ENCODE data around the gene SLC37A1.
A peak's percentile ranks its signal among the peaks of the same experiment; 100 is the strongest.

Gene SLC37A1

DNA sequence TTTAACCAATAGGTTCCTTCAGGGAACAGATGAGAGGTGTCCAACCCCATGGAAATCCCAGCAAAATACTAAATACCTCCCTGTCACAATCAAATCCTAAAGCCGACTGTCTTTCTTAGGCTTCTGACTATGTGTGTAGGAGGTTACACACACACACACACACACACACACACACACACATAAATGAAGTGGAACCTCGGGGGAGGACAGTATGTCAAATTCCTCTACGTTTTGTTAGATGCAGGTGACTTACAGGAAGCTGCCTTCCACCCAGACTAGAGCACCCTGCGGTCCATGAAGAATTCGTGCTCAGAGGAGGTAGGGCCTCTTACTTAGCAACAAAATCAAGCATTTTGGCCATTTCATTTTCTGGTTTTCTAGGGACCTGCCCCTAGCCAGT, 34.1 kb upstream of the SLC37A1 start:
- DNase-seq: no peak

GRCh38 chr21:42480736-42481135, 32.9 kb upstream of the SLC37A1 start:
- DNase-seq: no peak

GRCh38 chr21:42481169-42481568, 32.5 kb upstream of the SLC37A1 start:
- no peak for DNase-seq

- no peak for DNase-seq
Measured at GRCh38 chr21:42484966-42485365, 28.7 kb upstream of the SLC37A1 start.

DNA sequence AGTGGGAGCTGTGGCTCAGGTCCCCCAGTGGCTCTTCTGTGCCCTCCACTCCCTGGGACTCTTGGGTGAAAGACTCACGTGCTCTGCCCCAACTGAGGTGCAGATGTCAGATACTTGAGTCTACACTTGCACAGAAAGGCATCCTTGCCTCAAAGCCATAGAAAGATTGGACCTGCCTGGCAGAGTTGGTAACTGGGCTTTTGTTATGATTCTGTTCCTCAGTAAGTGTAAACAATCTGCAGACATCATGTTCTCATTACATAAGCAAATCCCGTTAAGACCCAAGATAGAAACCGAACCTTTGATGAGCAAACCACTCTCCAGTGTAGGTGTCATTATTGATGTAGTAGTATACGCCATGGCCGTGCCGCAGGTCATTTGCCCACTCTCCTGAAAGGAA, 27.6 kb upstream of the SLC37A1 start:
- DNase-seq: no peak

- DNase-seq: peak in 1 of 2 experiments; percentile 24
Measured at GRCh38 chr21:42486531-42486930, 27.1 kb upstream of the SLC37A1 start.

DNA sequence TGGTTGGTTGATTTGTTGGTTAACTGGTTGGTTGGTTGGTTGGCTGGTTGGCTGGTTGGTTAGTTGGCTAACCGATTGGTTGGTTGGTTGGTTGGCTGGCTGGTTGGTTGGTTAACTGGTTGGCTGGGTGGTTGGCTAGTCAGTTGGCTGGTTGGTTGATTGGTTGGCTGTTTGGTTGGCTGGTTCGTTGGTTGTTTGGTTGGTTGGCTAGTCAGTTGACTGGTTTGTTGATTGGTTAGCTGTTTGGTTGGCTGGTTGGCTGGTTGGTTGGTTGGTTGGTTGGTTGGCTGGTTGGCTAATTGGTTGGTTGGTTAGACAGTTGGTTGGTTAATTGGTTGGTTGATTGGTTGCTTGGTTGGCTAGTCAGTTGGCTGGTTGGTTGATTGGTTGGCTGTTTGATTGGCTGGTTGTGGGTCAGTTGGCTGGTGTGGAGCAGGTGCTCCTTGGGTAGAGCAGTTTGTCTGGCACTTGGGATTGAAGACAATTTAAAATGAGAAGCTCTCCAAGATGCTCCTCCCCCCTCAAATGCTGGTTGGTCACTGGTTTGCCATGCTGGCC, 24.6 kb upstream of the SLC37A1 start:
- DNase-seq: no peak

GRCh38 chr21:42489991-42490390, 23.7 kb upstream of the SLC37A1 start:
- DNase-seq: no peak

GRCh38 chr21:42490720-42491119, 22.9 kb upstream of the SLC37A1 start:
- DNase-seq: no peak

- DNase-seq: no peak
Measured at GRCh38 chr21:42491328-42491727, 22.3 kb upstream of the SLC37A1 start.

DNA sequence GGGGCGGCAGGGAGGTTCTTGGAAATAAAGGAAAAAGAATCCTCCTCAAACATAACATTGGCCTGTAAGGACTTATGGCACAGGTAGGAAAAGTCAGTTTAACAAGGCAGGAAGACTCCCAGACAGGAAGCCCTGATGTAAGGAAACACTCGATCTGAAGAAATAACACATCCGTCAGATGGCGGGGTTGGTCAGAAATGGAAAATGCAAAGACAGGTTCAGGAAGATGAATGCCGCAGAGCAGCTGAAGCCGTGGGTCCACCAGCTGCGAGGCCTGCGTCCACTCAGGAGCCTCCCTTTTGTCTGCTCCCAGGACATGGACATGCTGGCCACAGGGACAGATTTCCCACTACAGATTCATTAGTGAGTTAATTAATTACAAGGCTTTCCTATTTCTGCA, 21.5 kb upstream of the SLC37A1 start:
- DNase-seq: no peak

DNA sequence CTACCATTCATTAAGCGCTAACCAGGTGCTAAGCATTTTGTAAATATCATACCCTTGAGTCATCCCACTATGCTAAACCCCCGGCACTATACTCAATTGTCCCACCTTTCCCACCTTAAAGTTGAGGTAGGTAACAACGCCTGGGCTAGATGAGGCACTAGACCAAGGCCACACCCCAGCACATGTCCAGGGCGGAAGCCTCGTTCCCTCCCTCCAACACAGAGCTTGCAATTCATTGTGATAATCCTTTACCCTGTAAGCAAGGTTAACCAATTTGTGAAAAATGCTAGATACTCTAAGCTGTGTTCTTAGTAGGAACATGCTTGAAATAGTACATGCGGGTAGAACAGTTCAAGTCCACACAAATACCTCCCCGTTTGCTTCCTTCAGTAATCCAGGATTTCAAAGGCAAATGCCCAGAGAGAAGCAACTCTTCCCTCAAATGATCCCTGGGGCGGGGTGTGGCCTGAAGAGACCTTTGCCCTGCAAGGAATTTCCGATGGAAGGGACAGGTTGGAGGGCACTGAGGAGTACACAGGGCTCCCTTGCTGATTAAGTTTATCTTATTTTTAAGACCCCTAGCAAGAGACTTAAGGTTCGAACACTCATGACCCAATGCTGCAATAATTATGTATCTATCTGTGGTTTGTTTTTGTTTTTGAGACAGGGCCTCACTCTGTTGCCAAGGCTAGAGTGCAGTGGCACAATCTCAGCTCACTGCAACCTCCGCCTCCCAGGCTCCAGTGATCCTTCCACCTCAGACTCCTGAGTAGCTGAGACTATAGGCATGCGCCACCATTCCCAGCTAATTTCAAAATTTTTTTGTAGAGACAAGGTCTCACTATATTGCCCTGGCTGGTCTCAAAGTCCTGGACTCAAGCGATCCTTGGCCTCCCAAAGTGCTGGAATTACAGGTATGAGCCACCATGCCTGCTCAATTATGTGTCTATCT, 20.3 kb upstream of the SLC37A1 start:
- no peak for DNase-seq

- no peak for DNase-seq
Measured at GRCh38 chr21:42495027-42495426, 18.6 kb upstream of the SLC37A1 start.

DNA sequence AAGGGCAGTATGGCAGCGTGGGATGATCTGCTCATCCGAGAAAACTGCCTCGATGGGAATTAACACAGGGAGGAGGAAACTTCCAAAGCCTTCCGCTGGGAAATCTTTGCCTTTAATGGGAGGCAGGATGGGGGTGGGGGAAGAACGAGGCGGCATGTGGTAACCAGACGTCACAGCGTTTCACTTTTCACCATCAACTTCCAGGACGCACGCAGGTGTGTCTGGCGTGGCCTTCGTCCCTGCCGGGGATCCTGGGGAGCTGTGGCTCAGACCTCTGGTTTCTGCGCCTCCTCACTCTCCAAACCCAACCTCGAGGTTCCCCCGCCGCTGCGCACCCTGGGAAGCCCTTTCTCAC, 17.9 kb upstream of the SLC37A1 start:
- peak in 1 of 2 experiments; percentile 46 for DNase-seq

DNA sequence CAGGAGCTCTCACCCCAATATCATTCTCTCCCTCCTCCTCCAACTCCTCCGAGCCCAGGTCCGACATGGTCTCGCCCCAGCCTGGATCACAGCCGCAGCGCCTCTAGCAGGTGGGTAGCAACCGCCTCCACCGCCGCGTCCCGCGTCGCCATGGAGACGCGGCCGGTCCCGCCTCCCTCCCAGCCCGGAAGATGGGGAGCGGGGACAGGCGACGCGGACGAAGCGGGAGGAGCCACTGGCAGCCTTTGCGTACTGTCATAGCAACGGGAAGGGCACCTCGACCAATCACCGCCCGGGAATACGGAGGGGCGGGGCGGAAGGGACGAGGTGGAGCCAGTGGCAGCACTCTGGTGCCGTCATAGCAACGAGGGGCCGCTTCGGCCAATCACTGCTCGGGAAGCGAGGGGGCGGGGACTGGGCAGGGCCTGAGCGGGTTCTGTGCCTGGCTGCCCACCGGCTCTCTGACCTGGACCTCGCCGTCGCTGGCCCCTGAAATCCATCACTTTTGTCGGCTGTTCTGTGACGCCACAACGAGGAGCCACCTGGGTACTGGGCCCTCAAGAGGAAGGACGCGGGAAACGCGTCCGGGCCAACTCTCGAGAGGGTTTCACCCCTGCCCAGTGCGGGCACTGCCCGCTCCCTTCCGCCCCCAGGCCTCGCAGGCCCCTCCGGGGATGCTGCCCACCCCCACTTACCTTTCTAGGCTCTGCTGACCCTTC, 17.4 kb upstream of the SLC37A1 start, which contains the start of gene RSPH1:
RSPH1 (minus strand) TSS at position 105 of the 719 bp plus-strand sequence; CDS start at position 67, 38 bp downstream.
- peak; percentile 98 to 99 for DNase-seq

DNA sequence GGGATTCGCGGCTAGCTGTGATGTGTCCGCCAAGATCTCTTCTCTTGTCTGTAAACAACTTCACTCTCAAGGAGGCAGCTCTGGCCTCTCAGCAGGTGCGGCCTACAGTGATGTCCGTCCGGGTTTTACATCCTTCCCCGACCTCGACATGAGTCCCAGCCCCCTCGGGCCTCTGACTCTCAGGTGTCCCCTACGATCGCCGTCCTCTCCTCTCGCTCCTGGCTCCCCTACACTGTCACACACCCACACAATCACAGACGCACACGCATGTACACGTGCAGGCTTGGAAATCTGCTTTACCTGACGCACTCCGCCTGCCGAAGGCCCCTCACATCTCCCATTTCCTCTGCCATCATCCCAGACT, 16.8 kb upstream of the SLC37A1 start:
- DNase-seq: peak in 1 of 2 experiments; percentile 28

- no peak for DNase-seq
Measured at GRCh38 chr21:42498012-42498411, 15.6 kb upstream of the SLC37A1 start.

GRCh38 chr21:42499444-42500112, 14.1 kb upstream of the SLC37A1 start:
- peak; percentile 42 to 61 for DNase-seq

DNA sequence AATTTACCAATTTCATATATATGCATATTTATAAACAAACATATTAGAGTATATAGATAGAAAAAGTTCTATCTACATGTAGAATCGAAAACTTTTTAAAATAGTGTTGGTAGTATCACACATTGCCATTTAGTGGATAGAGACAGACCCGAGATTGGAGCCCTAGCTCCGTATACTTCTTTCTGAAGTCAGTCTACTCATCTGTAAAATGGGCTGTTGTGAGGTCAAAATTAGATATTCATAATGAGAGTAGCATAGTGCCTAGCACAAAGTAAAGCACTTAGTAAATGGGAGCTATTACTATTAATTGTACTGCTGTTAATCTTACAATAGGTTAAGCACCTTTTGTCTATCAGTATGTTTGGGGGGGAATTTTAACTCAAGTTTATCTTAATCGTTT, 13.4 kb upstream of the SLC37A1 start:
- DNase-seq: no peak

DNA sequence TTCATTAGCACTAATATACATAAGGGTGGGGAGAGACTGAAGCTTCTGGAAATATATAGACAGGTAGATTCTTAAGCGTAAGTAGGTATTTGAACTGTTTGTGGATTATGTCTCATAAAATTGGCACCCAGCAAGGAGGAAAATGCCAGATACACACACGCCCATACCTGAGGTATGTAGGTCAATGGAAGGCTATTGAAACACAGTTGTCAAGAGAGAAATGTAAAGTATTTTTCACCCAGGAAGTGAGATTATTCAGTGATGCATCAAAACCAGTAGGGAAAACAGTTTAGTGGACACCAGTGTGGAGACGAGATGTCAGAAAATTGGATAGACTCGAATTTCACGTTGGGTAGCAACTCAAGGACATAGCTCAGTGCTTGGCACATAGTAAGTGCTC, 12.9 kb upstream of the SLC37A1 start:
- no peak for DNase-seq

- DNase-seq: no peak
Measured at GRCh38 chr21:42503711-42504110, 9.9 kb upstream of the SLC37A1 start.

DNA sequence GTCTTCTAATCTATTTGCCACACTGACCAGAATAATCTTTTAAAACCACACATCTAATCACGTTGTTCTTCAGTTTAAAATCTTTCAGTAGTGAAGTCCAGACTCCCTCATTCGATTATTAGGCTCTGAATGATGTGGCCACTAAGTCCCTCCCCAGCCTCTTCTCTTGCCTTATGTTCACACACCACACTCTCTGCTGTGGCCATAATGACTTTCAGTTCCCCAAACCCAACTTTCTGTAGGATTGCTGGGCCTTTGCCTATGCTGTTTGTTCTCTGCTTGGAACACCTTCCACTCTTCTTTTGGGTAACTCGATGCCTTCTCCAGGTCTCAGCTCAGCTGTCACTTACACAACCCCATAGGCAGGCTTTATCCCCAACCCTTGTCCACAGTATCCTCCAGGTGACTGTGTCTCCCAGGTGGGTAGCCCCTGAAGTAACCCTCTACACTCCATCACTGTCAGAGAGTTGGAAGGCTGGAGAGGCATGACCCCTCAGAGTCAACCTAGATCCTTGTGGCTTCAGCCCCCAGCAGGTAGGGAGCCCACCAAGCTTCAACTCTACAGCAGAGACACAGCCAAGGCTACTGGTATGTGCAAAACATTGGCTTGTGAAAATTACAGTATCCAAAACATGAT, 8.4 kb upstream of the SLC37A1 start:
- no peak for DNase-seq

- DNase-seq: no peak
Measured at GRCh38 chr21:42507418-42507817, 6.2 kb upstream of the SLC37A1 start.

Data from NCI-H524 (cell line).